ENCODE results near the gene TSPOAP1.

Gene TSPOAP1

DNA sequence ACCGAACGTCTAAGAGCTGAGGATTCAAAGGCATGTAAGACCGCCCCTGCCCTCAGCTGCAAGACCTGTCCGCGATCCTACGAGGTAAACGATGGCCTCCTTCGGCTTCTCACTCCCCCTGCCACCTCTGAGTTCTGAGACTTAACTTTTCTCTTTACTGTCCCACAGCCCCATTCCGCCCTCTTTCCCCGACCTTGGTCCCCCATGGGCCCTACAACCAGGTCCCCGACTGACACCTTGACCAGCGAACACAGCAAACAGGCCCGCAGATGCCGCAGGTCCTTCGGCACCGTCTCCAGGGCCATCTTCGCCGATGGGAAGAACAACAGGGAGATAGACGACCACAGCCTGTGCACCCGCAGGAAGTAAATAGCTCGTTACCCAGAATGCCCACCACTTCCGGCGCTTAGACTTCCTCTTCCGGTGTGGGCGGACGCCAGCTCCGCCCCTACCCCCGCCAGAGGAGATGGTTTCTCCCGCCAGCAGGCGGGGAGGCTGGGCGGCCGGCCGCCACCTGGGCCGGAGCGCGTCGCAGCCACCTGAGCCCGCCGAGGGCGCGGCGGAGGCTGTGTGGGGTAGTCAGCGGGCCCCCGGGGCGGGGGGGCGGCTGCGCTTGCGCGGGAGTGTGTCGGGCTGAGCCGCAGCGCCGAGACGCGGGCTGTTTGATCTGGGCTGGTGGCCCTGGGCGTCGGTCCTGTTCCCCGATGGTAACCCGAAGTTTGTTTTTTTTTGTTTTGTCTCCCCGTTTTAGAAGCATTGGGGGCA, 23.4 kb upstream of the TSPOAP1 start, which contains the start of gene SUPT4H1:
Gene SUPT4H1, minus strand, starts transcription at position 371 of the 765 bp plus-strand sequence. Its CDS starts 66 bp downstream, at position 305.
- H3K27me3 ChIP-seq (ENCODE audit: control insufficient read depth in 1 of 2, insufficient read depth in 1 of 2, low read length in 2 of 2) = peaks cover 0 to 10% of the 10 kb centered on the region in 2 experiments

DNA sequence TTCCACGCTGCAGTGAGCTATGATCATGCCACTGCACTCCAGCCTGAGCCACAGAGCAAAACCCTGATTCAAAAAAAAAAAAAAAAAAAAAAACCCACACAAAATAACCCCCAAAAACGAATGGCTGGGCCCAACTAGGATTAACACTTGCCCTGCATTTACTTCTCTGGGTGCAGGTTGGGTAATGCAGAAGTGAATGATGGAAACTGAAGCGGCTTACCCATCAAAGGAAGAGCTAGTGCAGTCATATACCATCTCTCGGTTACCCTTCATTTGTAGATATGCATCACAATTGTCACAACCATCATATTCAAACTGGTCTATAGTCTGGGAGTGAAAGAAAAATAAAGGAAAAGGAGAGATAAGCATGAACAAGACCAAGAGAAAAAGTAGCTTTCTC, 22.6 kb upstream of the TSPOAP1 start:
- H3K27me3 ChIP-seq (ENCODE audit: control insufficient read depth in 1 of 2, insufficient read depth in 1 of 2, low read length in 2 of 2) = peaks cover 0 to 10% of the 10 kb centered on the region in 2 experiments
- H3K27ac ChIP-seq (ENCODE audit: low read length, poor library complexity, severe bottlenecking) = no peak overlapping the region
- H2BK120ac ChIP-seq (ENCODE audit: low read depth, low read length) = no peak overlapping the region
- no peak overlapping the region for H3K18ac ChIP-seq (ENCODE audit: low read depth in 1 of 2, low read length in 2 of 2)
- peaks cover 10% of the 10 kb centered on the region for H3K4me1 ChIP-seq (ENCODE audit: control insufficient read depth, insufficient read depth, low read depth, low read length)
- H3K4me2 ChIP-seq (ENCODE audit: low read length, poor library complexity, severe bottlenecking) = peak overlapping the region; percentile 74
- H4K8ac ChIP-seq (ENCODE audit: low read length) = no peak overlapping the region
- H2AK5ac ChIP-seq (ENCODE audit: low read length, severe bottlenecking) = no peak overlapping the region
- H3K79me1 ChIP-seq (replicated peaks; ENCODE audit: low read length, poor library complexity, severe bottlenecking) = peaks cover 14% of the 10 kb centered on the region
- H2BK15ac ChIP-seq (ENCODE audit: low read depth, poor library complexity, severe bottlenecking) = no peak overlapping the region
- no peaks in the 10 kb centered on the region for H3K9me3 ChIP-seq (ENCODE audit: control insufficient read depth, low read length)
- H2BK5ac ChIP-seq (ENCODE audit: low read depth, low read length, poor library complexity, severe bottlenecking) = no peak overlapping the region
- no peak for DNase-seq
- H3K23ac ChIP-seq (ENCODE audit: low read length in 2 of 2) = no peak overlapping the region
- H3K9ac ChIP-seq (ENCODE audit: low read length) = peak overlapping the region; percentile 96
- H3K4me3 ChIP-seq (ENCODE audit: insufficient read depth in 1 of 2, low read depth in 1 of 2, low read length in 2 of 2) = peak overlapping the region in 1 of 2 experiments; percentile 98
- no peak overlapping the region for H4K91ac ChIP-seq (ENCODE audit: low read length)
- no peak overlapping the region for H3K14ac ChIP-seq (ENCODE audit: low read length in 2 of 2)
- no peak overlapping the region for H3K4ac ChIP-seq (ENCODE audit: low read depth in 1 of 2, low read length in 2 of 2)
- H2BK12ac ChIP-seq (ENCODE audit: low read length in 2 of 2) = no peak overlapping the region
- 100% methylated on average over 1 of the region's 4 CpGs for WGBS
- H3K36me3 ChIP-seq (ENCODE audit: control insufficient read depth in 1 of 2, insufficient read depth in 2 of 2, low read depth in 1 of 2, low read length in 2 of 2) = peaks cover 19 to 42% of the 10 kb centered on the region in 2 experiments
- H2AFZ ChIP-seq (ENCODE audit: low read depth, low read length) = no peak overlapping the region

More for the DNA sequence above, 23.4 kb upstream of the TSPOAP1 start, which contains the start of gene SUPT4H1:
- peak; percentile 94 for DNase-seq
- Histone ChIP-seq H4K91ac (ENCODE audit: low read length) (peak within 1 kb of the TSS; percentile 43), H3K23ac (ENCODE audit: low read length in 2 of 2) (peak within 1 kb of the TSS in 1 of 2 experiments; percentile 73), H3K27ac (ENCODE audit: low read length, poor library complexity, severe bottlenecking) (peak within 1 kb of the TSS; percentile 86), H3K9me3 (ENCODE audit: control insufficient read depth, low read length) (no peaks in the 10 kb centered on the region), H3K4me3 (ENCODE audit: insufficient read depth in 1 of 2, low read depth in 1 of 2, low read length in 2 of 2) (peak within 1 kb of the TSS; percentile 88 to 98), H2BK15ac (ENCODE audit: low read depth, poor library complexity, severe bottlenecking) (peak within 1 kb of the TSS; percentile 73), H2AK5ac (ENCODE audit: low read length, severe bottlenecking) (no peak within 1 kb of the TSS), H2BK5ac (ENCODE audit: low read depth, low read length, poor library complexity, severe bottlenecking) (peak within 1 kb of the TSS; percentile 74), H2BK120ac (ENCODE audit: low read depth, low read length) (no peak within 1 kb of the TSS), H2BK12ac (ENCODE audit: low read length in 2 of 2) (no peak within 1 kb of the TSS), H3K4me1 (ENCODE audit: control insufficient read depth, insufficient read depth, low read depth, low read length) (peaks cover 10% of the 10 kb centered on the region), H3K9ac (ENCODE audit: low read length) (peak within 1 kb of the TSS; percentile 96), H3K14ac (ENCODE audit: low read length in 2 of 2) (peak within 1 kb of the TSS in 1 of 2 experiments; percentile 85), H2AFZ (ENCODE audit: low read depth, low read length) (peak within 1 kb of the TSS; percentile 80), H3K4ac (ENCODE audit: low read depth in 1 of 2, low read length in 2 of 2) (peak within 1 kb of the TSS; percentile 79 to 91), H3K79me1 (replicated peaks; ENCODE audit: low read length, poor library complexity, severe bottlenecking) (peaks cover 14% of the 10 kb centered on the region), H3K4me2 (ENCODE audit: low read length, poor library complexity, severe bottlenecking) (peak within 1 kb of the TSS; percentile 93), H3K36me3 (ENCODE audit: control insufficient read depth in 1 of 2, insufficient read depth in 2 of 2, low read depth in 1 of 2, low read length in 2 of 2) (peaks cover 16 to 33% of the 10 kb centered on the region in 2 experiments), H3K18ac (ENCODE audit: low read depth in 1 of 2, low read length in 2 of 2) (peak within 1 kb of the TSS; percentile 80 to 87), H4K8ac (ENCODE audit: low read length) (peak within 1 kb of the TSS; percentile 98)
- WGBS = under 1% methylated on average over 55 of the region's 60 CpGs

- Histone ChIP-seq H2BK15ac (ENCODE audit: low read depth, poor library complexity, severe bottlenecking) (no peak overlapping the region), H3K18ac (ENCODE audit: low read depth in 1 of 2, low read length in 2 of 2) (no peak overlapping the region), H2BK12ac (ENCODE audit: low read length in 2 of 2) (no peak overlapping the region), H2BK120ac (ENCODE audit: low read depth, low read length) (no peak overlapping the region), H2BK5ac (ENCODE audit: low read depth, low read length, poor library complexity, severe bottlenecking) (no peak overlapping the region), H2AK5ac (ENCODE audit: low read length, severe bottlenecking) (no peak overlapping the region), H3K23ac (ENCODE audit: low read length in 2 of 2) (no peak overlapping the region), H3K4me3 (ENCODE audit: insufficient read depth in 1 of 2, low read depth in 1 of 2, low read length in 2 of 2) (no peak overlapping the region), H3K36me3 (ENCODE audit: control insufficient read depth in 1 of 2, insufficient read depth in 2 of 2, low read depth in 1 of 2, low read length in 2 of 2) (peaks cover 44 to 70% of the 10 kb centered on the region in 2 experiments), H4K91ac (ENCODE audit: low read length) (no peak overlapping the region), H3K79me1 (replicated peaks; ENCODE audit: low read length, poor library complexity, severe bottlenecking) (peaks cover 14% of the 10 kb centered on the region), H3K27ac (ENCODE audit: low read length, poor library complexity, severe bottlenecking) (no peak overlapping the region), H3K4ac (ENCODE audit: low read depth in 1 of 2, low read length in 2 of 2) (no peak overlapping the region), H3K4me1 (ENCODE audit: control insufficient read depth, insufficient read depth, low read depth, low read length) (peaks cover 7% of the 10 kb centered on the region), H3K9ac (ENCODE audit: low read length) (no peak overlapping the region), H4K8ac (ENCODE audit: low read length) (no peak overlapping the region), H3K27me3 (ENCODE audit: control insufficient read depth in 1 of 2, insufficient read depth in 1 of 2, low read length in 2 of 2) (no peaks in the 10 kb centered on the region), H3K14ac (ENCODE audit: low read length in 2 of 2) (no peak overlapping the region), H2AFZ (ENCODE audit: low read depth, low read length) (no peak overlapping the region), H3K9me3 (ENCODE audit: control insufficient read depth, low read length) (no peaks in the 10 kb centered on the region), H3K4me2 (ENCODE audit: low read length, poor library complexity, severe bottlenecking) (no peak overlapping the region)
- DNase-seq = no peak
- WGBS = 83% methylated on average over 1 of the region's 1 CpG
These were observed 19.4 kb upstream of the TSPOAP1 start for GRCh38 chr17:58348038-58348437.

DNA sequence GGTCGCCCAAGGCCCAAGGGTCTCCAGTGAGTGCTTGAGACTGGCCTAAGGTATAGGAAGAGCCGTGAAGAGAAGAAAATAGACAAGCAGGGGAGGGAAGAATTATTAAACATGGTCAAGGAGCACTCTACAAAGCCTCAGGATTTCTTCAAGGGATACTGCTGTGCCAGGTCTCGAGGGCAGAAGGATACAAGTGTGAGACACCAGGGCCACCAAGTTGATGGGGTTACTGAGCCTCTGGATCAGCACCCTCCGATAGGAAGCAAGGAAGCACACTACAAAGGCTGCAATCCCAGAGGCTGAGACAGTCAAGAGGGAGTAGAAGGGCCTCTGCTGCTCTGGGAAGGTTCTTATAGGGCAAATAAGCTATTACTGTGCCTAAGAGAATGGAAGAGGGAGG, 16.9 kb upstream of the TSPOAP1 start:
- no peak overlapping the region for H3K18ac ChIP-seq (ENCODE audit: low read depth in 1 of 2, low read length in 2 of 2)
- WGBS = 73% methylated on average over 4 of the region's 4 CpGs

More for the DNA sequence above, 16.9 kb upstream of the TSPOAP1 start:
- no peak overlapping the region for H4K91ac ChIP-seq (ENCODE audit: low read length)
- no peak for DNase-seq
- H3K4me2 ChIP-seq (ENCODE audit: low read length, poor library complexity, severe bottlenecking) = no peak overlapping the region
- no peak overlapping the region for H2BK15ac ChIP-seq (ENCODE audit: low read depth, poor library complexity, severe bottlenecking)
- no peak overlapping the region for H2AFZ ChIP-seq (ENCODE audit: low read depth, low read length)
- no peak overlapping the region for H4K8ac ChIP-seq (ENCODE audit: low read length)
- H3K36me3 ChIP-seq (ENCODE audit: control insufficient read depth in 1 of 2, insufficient read depth in 2 of 2, low read depth in 1 of 2, low read length in 2 of 2) = peaks cover 44 to 67% of the 10 kb centered on the region in 2 experiments
- no peaks in the 10 kb centered on the region for H3K4me1 ChIP-seq (ENCODE audit: control insufficient read depth, insufficient read depth, low read depth, low read length)
- no peak overlapping the region for H3K27ac ChIP-seq (ENCODE audit: low read length, poor library complexity, severe bottlenecking)
- no peak overlapping the region for H3K23ac ChIP-seq (ENCODE audit: low read length in 2 of 2)
- no peak overlapping the region for H3K4ac ChIP-seq (ENCODE audit: low read depth in 1 of 2, low read length in 2 of 2)
- H2BK120ac ChIP-seq (ENCODE audit: low read depth, low read length) = no peak overlapping the region
- H3K79me1 ChIP-seq (replicated peaks; ENCODE audit: low read length, poor library complexity, severe bottlenecking) = peaks cover 10% of the 10 kb centered on the region
- no peak overlapping the region for H3K14ac ChIP-seq (ENCODE audit: low read length in 2 of 2)
- no peak overlapping the region for H2BK5ac ChIP-seq (ENCODE audit: low read depth, low read length, poor library complexity, severe bottlenecking)
- H2BK12ac ChIP-seq (ENCODE audit: low read length in 2 of 2) = no peak overlapping the region
- H3K9ac ChIP-seq (ENCODE audit: low read length) = no peak overlapping the region
- no peak overlapping the region for H2AK5ac ChIP-seq (ENCODE audit: low read length, severe bottlenecking)
- no peak overlapping the region for H3K4me3 ChIP-seq (ENCODE audit: insufficient read depth in 1 of 2, low read depth in 1 of 2, low read length in 2 of 2)
- no peaks in the 10 kb centered on the region for H3K27me3 ChIP-seq (ENCODE audit: control insufficient read depth in 1 of 2, insufficient read depth in 1 of 2, low read length in 2 of 2)
- no peaks in the 10 kb centered on the region for H3K9me3 ChIP-seq (ENCODE audit: control insufficient read depth, low read length)
